GM21825 (cell line): ENCODE results near the gene CABCOCO1.
"Not testable (repeated sequence)": the region's sequence is repeated elsewhere in the genome, so short reads cannot be mapped to it uniquely, and the experiment has no call there.

Source experiments
- ATAC-seq: cut with Tn5 transposase; IDR thresholded peaks from one replicate; pipeline ENCODE4 v1.9.1; 2021; ENCODE audit warnings: mild to moderate bottlenecking, moderate library complexity; ENCODE audit not compliant: unreplicated experiment

Gene CABCOCO1

GRCh38 chr10:61705022-61705613 lies 42.4 kb downstream of the CABCOCO1 start:
- ATAC-seq = no peak

GRCh38 chr10:61708846-61709245 lies 46.1 kb downstream of the CABCOCO1 start:
- ATAC-seq = no peak

GRCh38 chr10:61712105-61712504 lies 49.4 kb downstream of the CABCOCO1 start:
- not testable (repeated sequence) for ATAC-seq

GRCh38 chr10:61719475-61719874 lies 56.7 kb downstream of the CABCOCO1 start:
- ATAC-seq = not testable (repeated sequence)

- no peak for ATAC-seq
Observed at GRCh38 chr10:61719906-61720305, 57.2 kb downstream of the CABCOCO1 start.

- ATAC-seq = no peak
Observed at GRCh38 chr10:61721431-61721830, 58.7 kb downstream of the CABCOCO1 start.

- ATAC-seq = not testable (repeated sequence)
Observed at GRCh38 chr10:61725221-61725620, 62.5 kb downstream of the CABCOCO1 start.

- ATAC-seq = no peak
Observed at GRCh38 chr10:61729596-61729995, 66.9 kb downstream of the CABCOCO1 start.

GRCh38 chr10:61730671-61731070 lies 67.9 kb downstream of the CABCOCO1 start:
- ATAC-seq = no peak

- no peak for ATAC-seq
Observed at GRCh38 chr10:61731638-61732037, 68.9 kb downstream of the CABCOCO1 start.

GRCh38 chr10:61732629-61733278 lies 70.0 kb downstream of the CABCOCO1 start:
- no peak for ATAC-seq

- no peak for ATAC-seq
Observed at GRCh38 chr10:61733358-61733940, 70.7 kb downstream of the CABCOCO1 start.

GRCh38 chr10:61735882-61736281 lies 73.2 kb downstream of the CABCOCO1 start:
- ATAC-seq = no peak

GRCh38 chr10:61737455-61737854 lies 74.7 kb downstream of the CABCOCO1 start:
- not testable (repeated sequence) for ATAC-seq

GRCh38 chr10:61742812-61743211 lies 80.1 kb downstream of the CABCOCO1 start:
- no peak for ATAC-seq

GRCh38 chr10:61744469-61744868 lies 81.7 kb downstream of the CABCOCO1 start:
- no peak for ATAC-seq

GRCh38 chr10:61746377-61746776 lies 83.6 kb downstream of the CABCOCO1 start:
- ATAC-seq = no peak

GRCh38 chr10:61747307-61747706 lies 84.6 kb downstream of the CABCOCO1 start:
- ATAC-seq = no peak

- no peak for ATAC-seq
Observed at GRCh38 chr10:61749291-61749690, 86.6 kb downstream of the CABCOCO1 start.

- ATAC-seq = peak; percentile 82
Observed at GRCh38 chr10:61750943-61751471, 88.3 kb downstream of the CABCOCO1 start.

- no peak for ATAC-seq
Observed at GRCh38 chr10:61751599-61751998, 88.9 kb downstream of the CABCOCO1 start.
